Stimulated activated CD8-positive, alpha-beta memory T cell treated with anti-CD3 and anti-CD28 coated beads, Interleukin-15, amount 100 ng/mL, for 24 hours (primary cell): ENCODE results near the gene GTF3C1.

Experiments
- DNase-seq: peaks from one replicate; pipeline ENCODE4 v3.0.0-alpha.2; 2020; ENCODE audit warnings: low read depth

Gene GTF3C1

GRCh38 chr16:27518226-27518625 is 31.5 kb downstream of the GTF3C1 start:
- DNase-seq, result no peak

DNA sequence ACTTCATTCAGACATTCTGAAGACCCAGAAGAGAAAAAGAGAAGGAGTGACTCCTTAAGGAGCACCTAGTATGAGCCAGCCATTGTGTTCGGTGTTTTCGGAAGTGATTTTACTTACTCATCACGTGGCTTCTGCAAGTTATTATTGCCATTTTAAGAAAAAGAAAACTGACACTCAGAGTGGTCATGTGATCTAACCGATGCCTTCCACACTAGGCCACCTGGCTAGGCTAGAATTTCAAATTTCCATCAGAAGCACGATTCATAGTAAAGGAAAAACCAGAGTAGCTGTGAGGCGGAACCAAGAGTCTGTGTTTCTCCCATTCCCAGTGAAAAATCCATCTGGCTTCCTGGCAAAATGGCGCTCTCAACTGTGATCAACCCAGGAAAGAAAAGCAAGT is 32.0 kb downstream of the GTF3C1 start:
- DNase-seq, result no peak

GRCh38 chr16:27516365-27516764 is 33.3 kb downstream of the GTF3C1 start:
- no peak for DNase-seq

GRCh38 chr16:27515874-27516353 is 33.8 kb downstream of the GTF3C1 start:
- no peak for DNase-seq

- DNase-seq, result no peak
Observed at GRCh38 chr16:27514806-27515205, 34.9 kb downstream of the GTF3C1 start.

GRCh38 chr16:27511657-27512448 is 37.9 kb downstream of the GTF3C1 start:
- no peak for DNase-seq

GRCh38 chr16:27508476-27508875 is 41.2 kb downstream of the GTF3C1 start:
- DNase-seq, result no peak

- no peak for DNase-seq
Observed at GRCh38 chr16:27506771-27507170, 42.9 kb downstream of the GTF3C1 start.

DNA sequence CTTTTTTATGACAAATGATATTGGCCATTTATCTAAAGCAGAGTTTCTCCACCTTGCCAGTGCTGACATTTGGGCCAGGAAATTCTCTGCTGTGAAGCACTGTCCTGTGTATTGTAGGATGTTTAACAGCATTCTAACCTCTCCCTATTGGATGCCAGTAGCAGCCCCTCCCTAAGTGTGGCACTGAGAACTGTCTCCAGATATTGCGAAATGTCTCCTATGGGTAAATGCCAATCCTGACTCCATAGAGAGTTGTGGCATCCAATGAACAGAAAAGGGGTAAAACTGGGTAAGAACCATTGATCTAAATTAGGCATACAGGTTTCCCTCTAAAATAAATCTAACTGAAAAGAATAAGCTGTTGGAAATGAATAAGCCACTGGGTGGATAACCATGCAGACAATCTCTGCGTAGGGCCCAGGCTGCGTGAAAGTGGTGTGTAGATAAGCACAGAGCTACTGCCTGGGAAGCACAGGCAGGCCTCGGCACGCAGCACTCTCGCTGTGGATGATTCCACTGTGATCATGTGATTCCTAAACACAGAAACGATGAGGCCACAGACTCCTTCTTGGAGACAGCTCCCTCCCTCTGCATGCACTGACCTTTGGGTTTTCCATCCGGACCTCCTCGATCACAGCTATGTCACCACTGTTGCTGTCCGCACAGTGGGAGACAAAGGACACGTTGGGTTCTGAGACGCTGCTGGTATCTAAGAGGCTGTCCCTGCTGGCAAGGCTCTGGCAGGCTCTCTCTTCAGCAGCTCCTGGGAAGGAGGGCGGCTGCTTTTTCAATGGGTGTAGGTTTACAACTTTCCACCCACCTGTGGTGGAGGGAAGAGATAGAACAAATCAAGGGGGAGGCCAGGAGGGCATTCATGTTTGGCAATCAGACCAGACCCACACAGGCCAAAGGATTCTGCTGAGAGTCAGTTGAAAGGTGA is 44.1 kb downstream of the GTF3C1 start:
- DNase-seq, result no peak

DNA sequence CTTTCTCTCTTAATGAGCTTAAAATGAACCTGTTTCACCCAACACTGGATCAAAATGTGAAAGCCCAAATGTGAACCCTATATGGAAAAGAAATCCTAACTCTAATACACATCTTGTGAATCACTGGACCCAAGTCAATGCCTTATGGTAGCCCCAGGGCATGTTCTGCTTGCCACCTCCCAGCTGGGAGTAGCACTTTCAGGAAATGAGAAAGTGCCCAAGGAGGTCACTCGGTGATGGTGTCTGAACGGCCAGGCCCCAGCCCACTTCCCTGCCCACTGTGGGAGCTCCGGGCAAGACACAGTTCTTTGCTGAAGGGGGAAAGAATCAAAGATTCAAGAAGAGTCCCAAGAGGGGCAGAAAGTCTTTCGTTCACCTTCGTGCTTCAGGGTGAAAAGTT is 46.1 kb downstream of the GTF3C1 start:
- DNase-seq, result no peak

DNA sequence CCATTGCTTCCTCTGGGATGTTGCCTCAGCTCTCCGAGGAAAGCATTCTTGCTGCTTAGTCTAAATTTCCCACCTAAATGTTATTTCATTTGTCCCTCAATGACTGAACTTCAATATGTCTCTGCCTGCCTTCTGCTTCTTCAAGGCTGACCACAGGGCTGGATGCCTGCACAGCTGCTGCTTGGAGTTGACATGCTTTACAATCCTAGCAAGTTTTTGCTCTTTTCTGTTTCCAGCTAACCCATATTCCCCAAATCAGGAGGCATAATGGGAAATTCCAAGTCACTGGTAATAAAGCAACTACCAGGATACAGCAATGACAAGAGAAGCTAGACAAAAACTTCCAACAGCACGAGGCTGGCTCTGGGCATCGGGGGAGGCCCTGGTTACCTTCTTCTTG is 48.9 kb downstream of the GTF3C1 start:
- DNase-seq, result no peak

GRCh38 chr16:27499659-27500055 is 50.1 kb downstream of the GTF3C1 start:
- DNase-seq, result no peak

DNA sequence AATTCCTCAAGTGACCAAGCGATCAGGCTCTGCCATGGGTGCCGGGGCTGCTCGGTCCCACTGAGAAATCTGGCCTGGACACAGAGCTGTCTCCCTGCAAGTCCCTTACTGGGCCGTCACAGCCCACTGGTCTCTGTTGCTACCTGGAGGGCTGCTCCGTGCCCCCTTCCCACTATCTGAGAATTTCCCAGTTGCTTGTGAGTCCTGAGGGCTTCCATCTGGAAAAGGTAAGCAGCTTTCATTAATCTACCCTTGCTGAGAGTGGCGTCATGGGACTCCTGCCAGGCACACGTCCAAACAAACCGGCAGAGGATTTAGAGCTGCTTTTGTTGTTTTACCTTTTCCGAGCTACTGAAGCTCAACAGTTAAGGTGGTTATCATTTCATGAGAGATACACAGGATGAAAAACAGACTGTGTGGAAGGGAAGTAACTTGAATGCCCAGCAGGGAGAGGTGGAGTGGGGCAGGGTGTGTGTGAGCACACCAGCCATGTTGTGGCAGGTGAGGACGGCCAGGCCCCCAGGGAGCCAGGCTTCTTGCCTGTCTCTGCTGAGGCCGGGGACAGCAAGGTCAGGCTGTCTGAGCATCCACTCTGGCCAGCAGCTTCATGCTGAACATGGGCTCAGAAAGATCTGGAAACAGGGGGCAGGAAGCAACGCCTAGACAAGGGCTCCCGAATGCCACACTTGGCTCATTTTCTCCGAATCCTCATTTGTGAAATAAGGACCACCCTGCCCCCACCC is 50.6 kb downstream of the GTF3C1 start:
- no peak for DNase-seq

DNA sequence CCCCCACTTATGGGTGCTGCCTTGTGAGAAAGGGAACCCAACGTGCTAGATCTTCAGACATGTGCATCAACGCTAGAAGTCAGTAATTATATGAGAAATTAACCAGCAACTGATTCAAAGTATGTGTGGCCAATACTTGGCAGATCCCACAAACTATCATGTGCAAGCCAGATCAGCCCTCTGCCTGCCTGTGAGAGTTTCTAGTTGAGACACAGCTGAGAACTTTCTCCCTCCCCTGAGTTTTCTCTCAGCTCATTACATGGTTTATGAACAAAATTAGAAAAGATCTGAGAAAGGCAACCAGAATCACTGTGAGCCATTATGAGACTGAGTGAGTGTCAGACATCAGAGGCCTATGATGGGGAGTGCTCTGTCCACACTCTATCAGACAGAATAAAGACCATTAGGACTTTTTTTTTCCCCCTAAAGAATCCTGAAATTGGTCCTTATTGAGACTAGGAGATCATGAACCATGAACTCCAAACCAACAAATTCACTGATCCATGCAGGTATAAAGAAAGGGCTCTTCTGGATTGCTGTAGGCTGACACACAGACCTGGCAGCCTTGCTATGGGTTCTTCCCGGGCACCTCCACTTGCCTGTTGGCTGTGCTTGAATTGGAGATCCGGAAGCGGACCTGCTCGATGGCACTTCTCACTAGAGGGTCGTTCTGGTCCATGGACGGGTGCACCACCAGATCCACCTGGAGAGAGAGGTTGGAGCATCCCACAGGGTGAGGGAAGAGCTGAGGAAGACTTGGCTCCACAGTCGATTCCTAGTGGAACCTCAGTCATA is 51.5 kb downstream of the GTF3C1 start:
- no peak for DNase-seq

DNA sequence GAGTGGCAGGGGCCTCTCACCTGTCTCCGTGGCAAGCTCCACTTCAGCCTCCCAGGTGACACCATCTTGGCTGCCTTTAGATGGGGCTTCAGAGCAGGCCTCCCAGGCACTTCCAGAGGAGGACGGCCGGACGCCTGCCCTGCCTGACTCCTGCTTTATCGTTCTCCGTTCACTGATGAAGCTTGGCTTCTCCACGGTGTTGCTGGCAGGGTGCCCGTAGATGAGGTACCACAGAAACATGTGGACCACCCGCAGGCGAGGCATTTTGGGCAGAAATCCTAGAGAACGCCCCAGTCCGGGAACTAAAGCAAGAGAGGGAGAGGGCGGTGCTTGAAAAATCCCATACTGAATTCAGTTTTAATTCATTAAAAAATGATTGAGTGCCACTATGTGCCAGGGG is 54.5 kb downstream of the GTF3C1 start:
- DNase-seq, result no peak

DNA sequence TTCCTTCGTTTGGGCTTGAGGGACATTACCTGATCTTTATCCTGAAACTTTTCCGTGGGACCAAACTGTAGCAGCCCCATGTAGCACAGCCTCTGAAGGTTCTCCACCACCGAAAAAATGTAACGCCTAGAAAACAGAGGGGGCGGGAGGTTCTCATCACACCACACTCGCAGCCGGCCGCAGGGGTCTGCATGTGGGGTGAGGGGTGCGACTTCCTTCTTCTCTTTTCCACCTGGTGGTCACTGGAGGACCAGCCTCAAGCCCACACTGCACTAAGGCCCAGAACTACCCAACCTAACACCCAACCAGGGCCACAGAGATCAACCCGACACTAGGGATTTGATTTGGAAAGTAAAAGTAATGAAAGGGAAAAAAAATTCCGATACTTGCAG is 57.1 kb downstream of the GTF3C1 start:
- no peak for DNase-seq

- DNase-seq, result no peak
Observed at GRCh38 chr16:27491894-27492587, 57.7 kb downstream of the GTF3C1 start.

GRCh38 chr16:27489906-27490305 is 59.8 kb downstream of the GTF3C1 start:
- DNase-seq, result no peak

DNA sequence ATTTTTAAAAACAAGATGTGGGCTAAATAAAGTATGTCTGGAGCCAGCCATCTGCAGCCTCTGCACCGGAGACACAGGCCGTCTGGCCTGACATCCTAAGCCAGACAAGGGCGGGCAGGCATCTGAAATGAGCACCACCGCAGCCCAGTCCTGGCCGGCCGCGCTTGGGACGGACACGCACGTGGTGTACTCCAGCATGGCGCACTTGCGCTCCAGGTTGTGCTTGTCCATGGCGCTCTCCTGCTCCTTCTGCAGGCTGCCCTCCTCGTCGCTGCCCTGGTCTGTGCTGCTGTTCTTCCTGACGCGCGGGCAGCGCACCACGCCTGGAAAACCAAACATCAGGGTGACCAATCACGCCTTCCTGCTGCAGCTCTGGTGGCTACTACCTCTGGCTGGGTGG is 60.3 kb downstream of the GTF3C1 start:
- no peak for DNase-seq

DNA sequence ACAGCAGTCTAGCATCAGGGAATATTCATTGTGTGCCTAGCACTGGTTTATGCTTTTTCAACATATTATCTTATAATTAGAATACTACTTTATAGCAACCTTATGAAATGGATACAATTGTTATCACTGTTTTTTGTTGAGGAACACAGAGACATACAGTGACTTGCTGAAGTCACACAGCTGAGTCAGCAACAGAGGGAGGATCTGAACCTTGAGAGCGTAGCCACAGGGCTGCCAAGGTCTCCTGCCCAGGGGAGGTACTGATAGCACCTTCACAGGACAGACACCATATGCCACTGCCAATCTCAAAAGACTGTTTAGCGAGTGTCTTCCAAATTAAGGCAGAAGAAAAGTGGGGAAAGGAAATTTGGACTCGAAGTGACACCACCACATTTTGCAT is 63.0 kb downstream of the GTF3C1 start:
- DNase-seq, result no peak

DNA sequence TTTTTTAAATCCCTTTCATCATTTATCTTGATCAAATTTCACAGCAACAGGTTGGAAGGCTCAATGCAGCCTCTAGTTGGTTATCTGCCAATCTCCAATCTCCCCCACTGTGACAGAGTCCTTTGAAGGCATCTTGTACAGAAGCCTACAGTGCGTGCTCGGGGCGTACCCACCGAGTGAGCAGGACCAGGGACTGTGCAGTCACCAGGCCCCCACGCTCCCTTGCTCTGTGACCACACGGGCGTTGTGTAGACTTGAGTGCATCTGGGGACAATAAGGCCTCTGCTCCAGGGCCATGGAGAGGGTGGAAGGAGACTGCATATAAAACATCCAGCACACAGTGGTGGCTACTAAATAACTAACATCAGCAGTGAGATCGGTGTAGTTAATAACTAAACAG is 63.4 kb downstream of the GTF3C1 start:
- DNase-seq, result no peak
